NCI-H2196 (cell line): ENCODE results near the gene AAGAB.

Experiments used
- DNase-seq: peaks from one replicate; lab custom pipeline; 2025; ENCODE audit not compliant: unreplicated experiment; lab: John Stamatoyannopoulos, UW

The AAGAB gene

GRCh38 chr15:67174864-67175573, 79.4 kb downstream of the AAGAB start:
- DNase-seq: no peak

- no peak for DNase-seq
Observed at GRCh38 chr15:67174446-67174845, 80.0 kb downstream of the AAGAB start.

- DNase-seq: no peak
Observed at GRCh38 chr15:67173786-67174185, 80.7 kb downstream of the AAGAB start.

GRCh38 chr15:67173005-67173404, 81.5 kb downstream of the AAGAB start:
- no peak for DNase-seq

GRCh38 chr15:67172172-67172571, 82.3 kb downstream of the AAGAB start:
- DNase-seq: no peak

GRCh38 chr15:67171471-67171870, 83.0 kb downstream of the AAGAB start:
- no peak for DNase-seq

- DNase-seq: no peak
Observed at GRCh38 chr15:67170143-67170925, 84.1 kb downstream of the AAGAB start.

- no peak for DNase-seq
Observed at GRCh38 chr15:67168694-67169093, 85.8 kb downstream of the AAGAB start.

GRCh38 chr15:67167091-67167490, 87.4 kb downstream of the AAGAB start:
- DNase-seq: no peak

- no peak for DNase-seq
Observed at GRCh38 chr15:67166280-67167009, 88.0 kb downstream of the AAGAB start.

GRCh38 chr15:67165254-67166253, 88.9 kb downstream of the AAGAB start:
- DNase-seq: no peak

- no peak for DNase-seq
Observed at GRCh38 chr15:67164811-67165253, 89.6 kb downstream of the AAGAB start.

GRCh38 chr15:67164401-67164791, 90.1 kb downstream of the AAGAB start:
- DNase-seq: no peak

GRCh38 chr15:67163180-67163579, 91.3 kb downstream of the AAGAB start:
- DNase-seq: no peak

- no peak for DNase-seq
Observed at GRCh38 chr15:67161881-67162280, 92.6 kb downstream of the AAGAB start.

- no peak for DNase-seq
Observed at GRCh38 chr15:67161412-67161811, 93.0 kb downstream of the AAGAB start.

GRCh38 chr15:67158367-67158766, 96.1 kb downstream of the AAGAB start:
- DNase-seq: no peak

- no peak for DNase-seq
Observed at GRCh38 chr15:67157521-67158252, 96.8 kb downstream of the AAGAB start.

- DNase-seq: no peak
Observed at GRCh38 chr15:67156834-67157233, 97.6 kb downstream of the AAGAB start.

GRCh38 chr15:67156426-67156825, 98.0 kb downstream of the AAGAB start:
- no peak for DNase-seq
